Dermis microvascular lymphatic vessel endothelial cell (primary cell): ENCODE results near the gene SMYD3. TPM values are rescaled to one million over a fixed set of nuclear protein-coding genes. Genes with fewer than 3 reads are reported as not detected.
A peak's percentile ranks its signal among the peaks of the same experiment; 100 is the strongest.
"Not testable (repeated sequence)": the region's sequence is repeated elsewhere in the genome, so short reads cannot be mapped to it uniquely, and the experiment has no call there.

Source experiments
- DNase-seq, 2 donors: peaks; one replicate each; pipeline versions ENCODE4 v3.0.0 to v3.0.0-alpha.2; 2010; ENCODE audit warnings: low read depth in 2 of 2
- total RNA-seq: library from RNA; depleted of rRNA; stranded (reverse); fragments of >200 nt; gene quantifications from 2 replicates; pipeline ENCODE4 v1.2.1, GENCODE V29; 2014

SMYD3 gene
- total RNA-seq, 1 donor from 2014 or later = 17.8 TPM

GRCh38 chr1:245997471-245998258, 509.4 kb downstream of the SMYD3 start:
- peak; percentile 22 to 76 for DNase-seq

GRCh38 chr1:245996811-245997210, 510.3 kb downstream of the SMYD3 start:
- DNase-seq = no peak

- DNase-seq = no peak
These were observed 511.6 kb downstream of the SMYD3 start for GRCh38 chr1:245995474-245995873.

GRCh38 chr1:245991266-245991665, 515.8 kb downstream of the SMYD3 start:
- DNase-seq = no peak

- no peak for DNase-seq
These were observed 516.6 kb downstream of the SMYD3 start for GRCh38 chr1:245990315-245991022.

GRCh38 chr1:245988393-245989078, 518.5 kb downstream of the SMYD3 start:
- no peak for DNase-seq

GRCh38 chr1:245987997-245988392, 519.1 kb downstream of the SMYD3 start:
- no peak for DNase-seq

- DNase-seq = no peak
These were observed 519.5 kb downstream of the SMYD3 start for GRCh38 chr1:245987577-245987976.

- DNase-seq = no peak
These were observed 519.9 kb downstream of the SMYD3 start for GRCh38 chr1:245987219-245987545.

- peak; percentile 43 to 87 for DNase-seq
These were observed 520.5 kb downstream of the SMYD3 start for GRCh38 chr1:245986404-245987218.

- DNase-seq = no peak
These were observed 522.5 kb downstream of the SMYD3 start for GRCh38 chr1:245984390-245985155.

GRCh38 chr1:245983294-245983967, 523.6 kb downstream of the SMYD3 start:
- no peak for DNase-seq

GRCh38 chr1:245979589-245979988, 527.5 kb downstream of the SMYD3 start:
- DNase-seq = no peak

- no peak for DNase-seq
These were observed 528.2 kb downstream of the SMYD3 start for GRCh38 chr1:245978915-245979314.

- no peak for DNase-seq
These were observed 534.6 kb downstream of the SMYD3 start for GRCh38 chr1:245972476-245972875.

- no peak for DNase-seq
These were observed 535.4 kb downstream of the SMYD3 start for GRCh38 chr1:245971711-245972085.

- not testable (repeated sequence) for DNase-seq
These were observed 535.9 kb downstream of the SMYD3 start for GRCh38 chr1:245971076-245971710.

- DNase-seq = peak; percentile 81 to 97
These were observed 537.8 kb downstream of the SMYD3 start for GRCh38 chr1:245969283-245969682.

GRCh38 chr1:245968775-245969174, 538.3 kb downstream of the SMYD3 start:
- DNase-seq = no peak

GRCh38 chr1:245965398-245965797, 541.7 kb downstream of the SMYD3 start:
- DNase-seq = no peak
